ENCODE measurements around the gene HMGCR.
A peak's percentile ranks its signal among the peaks of the same experiment; 100 is the strongest.
"Not testable (repeated sequence)": the region's sequence is repeated elsewhere in the genome, so short reads cannot be mapped to it uniquely, and the experiment has no call there.

The HMGCR gene

DNA sequence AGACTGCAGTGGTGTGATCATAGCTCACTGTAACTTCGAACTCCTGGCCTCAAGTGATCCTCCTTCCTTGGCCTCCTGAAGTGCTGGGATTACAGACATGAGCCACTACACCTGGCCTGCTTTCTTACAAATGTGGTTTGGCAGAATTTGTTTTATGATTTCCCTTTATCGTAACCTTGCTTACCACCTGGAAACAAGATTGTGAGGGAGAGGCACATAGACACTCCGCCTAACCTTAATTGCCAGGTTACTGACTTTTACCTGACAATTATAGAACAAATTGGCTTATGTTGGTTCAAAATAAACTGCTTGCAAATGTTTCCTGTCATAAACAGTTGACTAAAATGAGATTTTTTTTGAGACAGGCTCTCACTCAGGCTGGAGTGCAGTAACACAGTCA lies 26.8 kb upstream of the HMGCR start:
- Histone ChIP-seq H3K4me1 (ENCODE audit: insufficient read depth, poor library complexity, severe bottlenecking) (peaks cover 4% of the 10 kb centered on the region), H3K27me3 (ENCODE audit: insufficient read depth, poor library complexity, severe bottlenecking) (no peaks in the 10 kb centered on the region), H3K9me3 (ENCODE audit: severe bottlenecking) (no peaks in the 10 kb centered on the region), H3K4me3 (ENCODE audit: severe bottlenecking) (no peak overlapping the region), H3K36me3 (ENCODE audit: low read depth) (no peaks in the 10 kb centered on the region), H3K27ac (ENCODE audit: poor library complexity, severe bottlenecking) (no peak overlapping the region)
- ATAC-seq (ENCODE audit: low read depth) (no peak), DNase-seq (ENCODE audit: low spot score) (no peak)
- TF ChIP-seq, protein P1, sequence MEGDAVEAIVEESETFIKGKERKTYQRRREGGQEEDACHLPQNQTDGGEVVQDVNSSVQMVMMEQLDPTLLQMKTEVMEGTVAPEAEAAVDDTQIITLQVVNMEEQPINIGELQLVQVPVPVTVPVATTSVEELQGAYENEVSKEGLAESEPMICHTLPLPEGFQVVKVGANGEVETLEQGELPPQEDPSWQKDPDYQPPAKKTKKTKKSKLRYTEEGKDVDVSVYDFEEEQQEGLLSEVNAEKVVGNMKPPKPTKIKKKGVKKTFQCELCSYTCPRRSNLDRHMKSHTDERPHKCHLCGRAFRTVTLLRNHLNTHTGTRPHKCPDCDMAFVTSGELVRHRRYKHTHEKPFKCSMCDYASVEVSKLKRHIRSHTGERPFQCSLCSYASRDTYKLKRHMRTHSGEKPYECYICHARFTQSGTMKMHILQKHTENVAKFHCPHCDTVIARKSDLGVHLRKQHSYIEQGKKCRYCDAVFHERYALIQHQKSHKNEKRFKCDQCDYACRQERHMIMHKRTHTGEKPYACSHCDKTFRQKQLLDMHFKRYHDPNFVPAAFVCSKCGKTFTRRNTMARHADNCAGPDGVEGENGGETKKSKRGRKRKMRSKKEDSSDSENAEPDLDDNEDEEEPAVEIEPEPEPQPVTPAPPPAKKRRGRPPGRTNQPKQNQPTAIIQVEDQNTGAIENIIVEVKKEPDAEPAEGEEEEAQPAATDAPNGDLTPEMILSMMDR (IDR thresholded peaks at IDR 0.05; ENCODE audit: poor library complexity, severe bottlenecking) = no peak

DNA sequence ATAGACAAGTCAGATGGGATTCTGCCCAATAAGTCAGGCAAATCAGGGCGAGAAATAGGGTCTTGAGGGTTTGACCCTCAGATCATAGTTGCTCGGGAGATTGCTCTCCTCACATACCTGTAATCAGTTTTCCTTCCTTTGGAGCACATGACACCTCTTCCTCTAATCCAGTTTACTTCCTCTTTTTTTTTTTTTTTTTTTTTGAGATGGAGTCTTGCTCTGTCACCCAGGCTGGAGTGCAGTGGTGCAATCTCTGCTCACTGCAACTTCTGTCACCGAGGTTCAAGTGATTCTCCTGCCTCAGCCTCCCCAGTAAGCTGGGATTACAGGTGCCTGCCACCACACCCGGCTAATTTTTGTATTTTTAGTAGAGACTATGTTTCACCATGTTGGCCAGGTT lies 17.9 kb upstream of the HMGCR start:
- not testable (repeated sequence) for H3K27ac ChIP-seq (ENCODE audit: poor library complexity, severe bottlenecking)

DNA sequence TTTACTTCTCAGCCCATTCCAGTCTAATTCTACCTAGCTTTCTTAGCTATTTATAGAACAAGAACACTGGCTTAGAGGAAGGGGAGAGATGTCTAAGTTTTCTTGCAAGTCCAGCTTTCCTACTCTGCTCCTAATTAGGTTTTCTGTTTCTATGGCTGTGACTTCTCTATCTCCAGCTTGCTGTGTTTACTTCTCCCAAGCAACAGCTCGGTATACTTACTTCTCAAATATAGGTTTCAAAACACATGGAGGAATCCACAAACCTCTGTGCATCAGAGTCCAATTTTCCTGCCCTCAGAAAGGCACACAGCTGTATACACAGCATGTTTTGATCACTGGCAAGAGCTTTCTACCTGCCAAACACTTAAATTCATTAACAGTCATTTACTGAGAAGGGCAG lies 17.4 kb upstream of the HMGCR start:
- Histone ChIP-seq H3K4me1 (ENCODE audit: insufficient read depth, poor library complexity, severe bottlenecking) (peaks cover 17% of the 10 kb centered on the region), H3K4me3 (ENCODE audit: severe bottlenecking) (no peak overlapping the region), H3K36me3 (ENCODE audit: low read depth) (no peaks in the 10 kb centered on the region), H3K27me3 (ENCODE audit: insufficient read depth, poor library complexity, severe bottlenecking) (no peaks in the 10 kb centered on the region), H3K27ac (ENCODE audit: poor library complexity, severe bottlenecking) (peak overlapping the region; percentile 95), H3K9me3 (ENCODE audit: severe bottlenecking) (no peaks in the 10 kb centered on the region)
- DNase-seq (ENCODE audit: low spot score) = no peak
- no peak for ATAC-seq (ENCODE audit: low read depth)
- TF ChIP-seq, protein P1 (IDR thresholded peaks at IDR 0.05; ENCODE audit: poor library complexity, severe bottlenecking) = no peak

More for the DNA sequence above, 17.9 kb upstream of the HMGCR start:
- not testable (repeated sequence) for ATAC-seq (ENCODE audit: low read depth); H3K27me3 ChIP-seq (ENCODE audit: insufficient read depth, poor library complexity, severe bottlenecking); DNase-seq (ENCODE audit: low spot score); H3K9me3 ChIP-seq (ENCODE audit: severe bottlenecking); H3K4me3 ChIP-seq (ENCODE audit: severe bottlenecking); H3K36me3 ChIP-seq (ENCODE audit: low read depth)
- peaks cover 17% of the 10 kb centered on the region for H3K4me1 ChIP-seq (ENCODE audit: insufficient read depth, poor library complexity, severe bottlenecking)

DNA sequence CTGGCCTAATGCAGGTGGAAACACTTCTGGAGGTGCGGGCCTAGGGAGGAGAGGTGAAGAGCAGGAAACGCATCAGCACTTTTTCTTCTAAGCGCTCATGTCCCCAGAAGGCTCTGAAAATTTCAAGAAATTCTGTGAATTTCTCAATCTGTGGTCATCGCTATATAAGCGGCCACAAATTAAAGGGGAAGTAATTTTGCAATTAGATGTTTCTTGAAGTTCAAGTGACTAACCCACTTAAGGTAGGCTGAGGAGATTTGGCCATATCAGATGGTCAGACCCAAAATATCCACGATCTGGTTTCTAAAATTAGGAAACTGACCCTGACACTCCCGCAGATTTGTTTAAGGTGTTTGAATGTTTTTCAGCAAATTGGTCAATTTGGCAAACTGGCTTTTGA lies 16.6 kb upstream of the HMGCR start:
- Histone ChIP-seq H3K36me3 (ENCODE audit: low read depth) (no peaks in the 10 kb centered on the region), H3K4me3 (ENCODE audit: severe bottlenecking) (no peak overlapping the region), H3K4me1 (ENCODE audit: insufficient read depth, poor library complexity, severe bottlenecking) (peaks cover 17% of the 10 kb centered on the region), H3K27ac (ENCODE audit: poor library complexity, severe bottlenecking) (peak overlapping the region; percentile 95), H3K9me3 (ENCODE audit: severe bottlenecking) (no peaks in the 10 kb centered on the region), H3K27me3 (ENCODE audit: insufficient read depth, poor library complexity, severe bottlenecking) (no peaks in the 10 kb centered on the region)
- no peak for DNase-seq (ENCODE audit: low spot score)
- no peak for ATAC-seq (ENCODE audit: low read depth)
- TF ChIP-seq, protein P1 (IDR thresholded peaks at IDR 0.05; ENCODE audit: poor library complexity, severe bottlenecking) = no peak

DNA sequence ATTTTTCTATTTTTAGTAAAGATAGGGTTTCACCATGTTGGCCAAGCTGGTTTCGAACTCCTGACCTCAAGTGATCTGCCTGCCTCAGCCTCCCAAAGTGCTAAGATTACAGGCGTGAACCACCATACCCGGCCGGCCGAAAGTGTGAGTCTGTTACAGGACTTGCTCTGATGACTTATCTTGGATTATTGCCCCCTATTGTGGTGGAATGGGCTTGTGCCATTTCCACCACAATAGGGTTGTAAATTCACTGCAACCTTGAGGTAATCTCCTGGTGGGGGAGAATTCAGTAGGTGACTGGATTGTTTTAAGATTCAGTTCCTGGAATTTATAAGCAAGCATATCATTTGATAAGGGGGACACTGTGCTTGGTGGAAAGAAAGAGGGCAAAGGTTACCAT lies 15.0 kb upstream of the HMGCR start:
- Histone ChIP-seq H3K4me3 (ENCODE audit: severe bottlenecking) (no peak overlapping the region), H3K27me3 (ENCODE audit: insufficient read depth, poor library complexity, severe bottlenecking) (no peaks in the 10 kb centered on the region), H3K9me3 (ENCODE audit: severe bottlenecking) (no peaks in the 10 kb centered on the region), H3K27ac (ENCODE audit: poor library complexity, severe bottlenecking) (peak overlapping the region; percentile 95), H3K4me1 (ENCODE audit: insufficient read depth, poor library complexity, severe bottlenecking) (peaks cover 17% of the 10 kb centered on the region), H3K36me3 (ENCODE audit: low read depth) (no peaks in the 10 kb centered on the region)
- no peak for ATAC-seq (ENCODE audit: low read depth)
- TF ChIP-seq, protein P1 (IDR thresholded peaks at IDR 0.05; ENCODE audit: poor library complexity, severe bottlenecking) = no peak
- no peak for DNase-seq (ENCODE audit: low spot score)
